Activated CD4-positive, alpha-beta T cell treated with anti-CD3 and anti-CD28 coated beads, Interleukin-2, amount 10 ng/mL, durations not matched to agents 7 days and 5 days (primary cell): Measurements from ENCODE around the gene RASA3. TPM values are rescaled to one million over a fixed set of nuclear protein-coding genes. Genes with fewer than 3 reads are reported as not detected.

Experiments used
- CTCF ChIA-PET: fragments of 350-600 bp; sonication (Branson Sonifier 250); formaldehyde crosslinking; loops from one replicate; lab custom pipeline; 2021; ENCODE audit warnings: antibody characterized with exemption; lab: Charles Lee
- POLR2A ChIA-PET: fragments of 350-600 bp; sonication (Branson Sonifier 250); formaldehyde crosslinking; loops from one replicate; lab custom pipeline; 2021; ENCODE audit warnings: antibody characterized with exemption; lab: Charles Lee
- DNase-seq: peaks from one replicate; pipeline ENCODE4 v3.0.0-alpha.2; 2020
- H3K27ac Mint-ChIP-seq: one replicate; pipeline ENCODE4 v1.8.0; 2021; ENCODE audit warnings: mild to moderate bottlenecking, moderate library complexity, mixed read lengths
- H3K27me3 Mint-ChIP-seq: one replicate; pipeline ENCODE4 v1.8.0; 2021; ENCODE audit warnings: mixed read lengths
- H3K36me3 Mint-ChIP-seq: one replicate; pipeline ENCODE4 v1.8.0; 2021; ENCODE audit warnings: low read depth, mixed read lengths
- H3K4me1 Mint-ChIP-seq: one replicate; pipeline ENCODE4 v1.8.0; 2021; ENCODE audit warnings: mixed read lengths
- H3K4me3 Mint-ChIP-seq: one replicate; pipeline ENCODE4 v1.8.0; 2021; ENCODE audit warnings: mild to moderate bottlenecking, moderate library complexity, mixed read lengths
- H3K9me3 Mint-ChIP-seq: one replicate; pipeline ENCODE4 v1.8.0; 2021; ENCODE audit warnings: mixed read lengths
- total RNA-seq, 2 experiments: library from RNA; stranded (reverse); gene quantifications; one replicate each; pipeline ENCODE4 v1.2.3, GENCODE V29; 2021

The RASA3 gene
- total RNA-seq, 2 experiments from 2014 or later = 114 to 115 TPM

DNA sequence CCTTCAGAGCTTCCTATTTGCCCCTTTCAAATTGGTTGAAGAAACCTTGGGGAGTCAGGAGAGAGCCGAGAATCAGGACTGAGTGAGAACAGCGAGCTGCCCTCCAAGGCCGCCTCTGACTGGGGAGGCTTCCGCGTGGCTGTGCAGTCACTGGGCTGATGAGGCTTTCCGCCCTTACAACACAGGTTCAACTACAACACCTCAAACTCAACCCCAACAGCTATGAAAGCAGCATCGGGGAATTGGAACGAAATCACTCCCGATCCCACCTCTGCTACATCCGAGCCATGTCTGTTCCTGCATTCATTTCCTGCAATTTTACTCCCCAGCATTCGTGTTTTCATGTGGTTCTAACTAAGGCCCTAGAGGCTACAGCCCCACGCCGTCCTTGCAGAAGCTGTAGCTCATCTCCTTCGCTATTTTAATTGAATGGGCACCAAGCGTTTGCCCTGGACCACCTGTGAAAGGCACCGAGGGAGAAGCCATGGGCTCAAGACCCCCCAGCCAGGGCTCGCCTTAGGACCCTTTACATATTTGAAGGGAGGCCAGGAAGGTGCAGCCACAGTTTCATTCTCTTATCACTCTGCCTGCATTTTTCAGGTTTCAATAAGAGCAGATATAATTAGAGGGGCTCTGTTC lies 12.3 kb upstream of the RASA3 start:
- H3K27me3 Mint-ChIP-seq = no peaks in the 10 kb centered on the region
- no peak for DNase-seq
- H3K4me3 Mint-ChIP-seq = no peak overlapping the region
- ChIA-PET POLR2A (no interaction called here), CTCF (interaction anchor here (1.1 to 1.8 kb wide), 4 partner anchors 14 to 26 kb away, joined by 4 to 5 read pairs (median 4); no protein-coding TSS in a partner anchor)
- peaks cover 48% of the 10 kb centered on the region for H3K4me1 Mint-ChIP-seq
- H3K27ac Mint-ChIP-seq = no peak overlapping the region
- no peaks in the 10 kb centered on the region for H3K9me3 Mint-ChIP-seq
- peaks cover 26% of the 10 kb centered on the region for H3K36me3 Mint-ChIP-seq

DNA sequence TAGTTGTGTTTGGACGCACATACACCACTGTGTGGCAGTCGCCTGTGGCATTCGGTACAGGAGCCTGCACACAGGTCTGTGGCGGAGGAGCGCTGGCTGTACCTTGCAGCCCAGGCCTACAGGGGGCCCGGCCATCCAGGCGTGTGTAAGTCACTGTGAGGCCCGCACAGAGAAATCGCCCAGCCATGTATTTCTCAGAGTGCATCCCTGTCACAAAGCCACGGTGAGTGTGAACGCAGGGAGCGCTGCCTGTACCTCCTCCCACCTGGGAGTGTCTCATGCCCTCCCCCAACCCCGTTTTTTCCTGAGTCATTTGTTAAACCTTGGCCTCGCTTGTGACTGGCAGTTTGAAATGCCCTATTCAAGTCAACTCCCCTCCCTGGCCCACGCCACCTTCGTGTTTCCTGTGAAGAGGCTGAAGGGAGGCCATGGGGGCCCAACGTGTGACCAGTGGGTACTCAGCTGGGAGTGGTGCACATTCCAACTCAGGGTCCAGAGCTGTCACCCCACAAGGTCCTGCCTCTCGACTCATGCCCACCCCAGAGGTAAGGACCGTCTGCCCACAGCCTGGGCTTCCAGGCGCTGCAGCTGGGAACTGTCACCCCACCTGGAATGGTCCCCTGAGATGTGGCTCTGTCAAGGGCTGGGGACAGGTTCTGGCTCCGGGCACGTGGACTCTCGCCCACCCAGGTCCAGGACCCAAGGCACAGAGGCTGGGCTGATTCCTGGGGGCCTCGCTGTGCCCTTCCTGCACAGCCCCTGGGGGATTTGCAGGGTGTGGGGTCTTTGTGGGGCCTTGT lies 11.6 kb upstream of the RASA3 start:
- no peak overlapping the region for H3K27ac Mint-ChIP-seq

DNA sequence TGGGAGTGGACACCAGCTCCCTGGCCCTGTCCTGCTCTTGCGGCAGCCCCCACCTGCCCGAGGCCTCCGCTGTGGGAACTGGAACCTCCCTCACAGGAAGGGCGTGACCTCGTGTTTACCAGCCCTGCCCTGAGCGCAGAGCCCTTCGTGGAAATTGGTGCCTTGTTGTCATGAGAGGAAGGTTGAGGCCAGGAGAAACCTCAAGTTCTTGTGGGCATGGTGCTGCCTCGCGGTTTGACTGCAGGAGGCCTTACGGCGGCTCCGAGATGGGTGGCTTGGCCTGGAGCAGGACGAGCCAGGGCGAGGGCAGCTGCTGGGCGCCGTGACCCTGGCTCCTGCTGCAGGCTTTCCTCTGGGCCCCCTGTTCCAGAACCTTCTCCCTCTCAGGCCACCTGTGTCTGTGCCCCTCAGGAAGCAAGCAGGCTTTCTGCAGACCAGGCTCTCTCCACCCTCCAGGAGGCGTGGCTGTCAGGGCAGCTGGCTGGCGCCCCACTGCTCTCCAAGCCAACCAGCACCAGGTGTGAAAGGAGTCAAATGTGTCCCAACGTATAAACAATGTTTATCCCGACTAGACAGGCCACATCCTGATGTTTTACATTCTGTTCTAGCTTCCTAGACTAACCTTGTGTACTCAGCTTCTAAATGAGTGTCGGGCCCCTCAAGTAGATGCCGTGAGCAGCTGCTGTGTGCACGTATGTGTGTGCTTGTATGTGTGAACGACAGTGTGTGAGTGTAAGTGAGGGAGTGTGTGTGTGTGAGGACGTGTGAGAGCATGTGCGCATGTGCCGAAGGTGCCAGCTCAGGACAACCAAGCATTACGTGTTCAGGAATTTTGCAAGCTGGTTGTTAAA lies 10.4 kb upstream of the RASA3 start:
- Mint-ChIP-seq H3K27me3 (no peaks in the 10 kb centered on the region), H3K4me3 (no peak overlapping the region), H3K27ac (no peak overlapping the region), H3K9me3 (no peaks in the 10 kb centered on the region), H3K4me1 (peaks cover 31% of the 10 kb centered on the region), H3K36me3 (peaks cover 16% of the 10 kb centered on the region)
- DNase-seq = peak; percentile 92
- CTCF ChIA-PET = interaction anchor here (1.1 kb wide), 1 partner anchor 20 kb away, joined by 4 read pairs; no protein-coding TSS in a partner anchor
- POLR2A ChIA-PET = no interaction called here

More for the DNA sequence above, 11.6 kb upstream of the RASA3 start:
- Mint-ChIP-seq H3K9me3 (no peaks in the 10 kb centered on the region), H3K27me3 (no peaks in the 10 kb centered on the region), H3K4me3 (no peak overlapping the region), H3K36me3 (peaks cover 22% of the 10 kb centered on the region), H3K4me1 (peaks cover 41% of the 10 kb centered on the region)
- ChIA-PET POLR2A (no interaction called here), CTCF (interaction anchor here (1.1 to 1.8 kb wide), 4 partner anchors 14 to 26 kb away, joined by 4 to 5 read pairs (median 4); no protein-coding TSS in a partner anchor)
- peak; percentile 43 for DNase-seq

DNA sequence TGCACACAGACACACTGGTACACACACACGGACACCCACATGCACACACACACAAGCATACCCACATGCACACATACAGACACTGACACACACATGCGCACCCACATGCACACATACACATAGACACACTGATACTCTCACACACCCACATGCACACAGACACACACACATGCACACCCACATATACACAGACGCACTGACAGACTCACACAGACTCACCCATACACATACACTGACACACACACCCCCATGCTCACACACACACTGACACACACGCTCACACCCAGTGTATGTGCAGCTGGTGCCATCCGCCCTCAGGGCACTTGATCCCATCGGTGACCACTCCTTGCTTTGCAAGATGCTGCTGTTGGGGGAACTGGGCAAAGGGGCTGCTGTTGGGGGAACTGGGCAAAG lies 9.7 kb upstream of the RASA3 start:
- peaks cover 18% of the 10 kb centered on the region for H3K36me3 Mint-ChIP-seq

DNA sequence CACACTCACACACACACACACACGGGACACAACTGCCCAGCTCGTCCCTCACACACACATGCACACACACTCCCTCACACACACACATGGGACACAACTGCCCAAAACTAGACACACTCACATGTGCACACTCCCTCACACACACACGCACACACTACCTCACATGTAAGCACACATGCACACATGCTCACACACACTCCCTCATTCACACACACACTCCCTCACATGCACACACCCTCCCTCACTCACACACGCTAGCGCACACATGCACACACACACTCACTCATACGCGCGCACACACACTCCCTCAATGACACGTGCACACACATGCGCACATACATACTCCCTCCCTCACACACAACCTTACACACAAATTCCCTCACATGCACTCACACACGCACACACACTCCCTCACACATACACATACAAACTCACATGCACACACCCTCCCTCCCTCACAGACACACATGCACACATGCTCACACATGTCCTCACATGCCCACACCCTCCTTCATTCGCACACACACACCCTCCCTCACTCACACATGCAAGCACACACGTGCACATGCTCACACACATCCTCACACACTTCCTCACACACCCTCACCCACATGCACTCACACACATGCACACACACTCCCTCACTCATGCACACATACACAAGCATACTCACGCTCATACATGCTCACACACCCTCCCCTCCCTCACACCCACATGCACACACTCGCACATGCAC lies 9.0 kb upstream of the RASA3 start:
- POLR2A ChIA-PET = interaction anchor here (1.4 kb wide), 1 partner anchor 11 kb away, joined by 6 read pairs; no protein-coding TSS in a partner anchor

More for the DNA sequence above, 9.7 kb upstream of the RASA3 start:
- ChIA-PET POLR2A (no interaction called here), CTCF (no interaction called here)
- Mint-ChIP-seq H3K9me3 (no peaks in the 10 kb centered on the region), H3K27ac (no peak overlapping the region), H3K4me3 (no peak overlapping the region), H3K27me3 (no peaks in the 10 kb centered on the region), H3K4me1 (peaks cover 35% of the 10 kb centered on the region)
- DNase-seq = no peak

DNA sequence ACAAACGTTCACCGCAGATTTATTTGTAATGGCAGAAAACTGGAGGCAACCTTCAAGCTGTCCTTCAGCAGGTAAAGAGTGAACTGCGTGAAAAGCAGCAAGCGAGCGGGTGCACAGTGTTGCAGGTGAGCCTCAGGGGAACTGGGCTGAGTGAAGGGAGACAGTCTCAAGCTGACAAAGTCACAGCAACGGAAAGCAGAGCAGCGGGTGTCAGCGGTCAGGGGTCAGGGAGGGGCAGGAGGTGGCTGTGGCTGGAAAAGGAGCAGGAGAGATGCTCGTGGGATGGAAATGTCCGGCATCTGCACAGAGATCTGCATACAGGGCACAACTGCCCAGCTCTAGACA lies 8.5 kb upstream of the RASA3 start:
- no peaks in the 10 kb centered on the region for H3K9me3 Mint-ChIP-seq
- H3K4me1 Mint-ChIP-seq = peaks cover 22% of the 10 kb centered on the region
- POLR2A ChIA-PET = interaction anchor here (1.4 kb wide), 1 partner anchor 10 kb away, joined by 6 read pairs; no protein-coding TSS in a partner anchor
- DNase-seq = peak; percentile 63
- peaks cover 8% of the 10 kb centered on the region for H3K36me3 Mint-ChIP-seq
- no peak overlapping the region for H3K27ac Mint-ChIP-seq
- H3K4me3 Mint-ChIP-seq = no peak overlapping the region
- H3K27me3 Mint-ChIP-seq = peaks cover 5% of the 10 kb centered on the region
- CTCF ChIA-PET = interaction anchor here (1.3 to 1.4 kb wide), 3 partner anchors 13 to 31 kb away, joined by 3 read pairs; no protein-coding TSS in a partner anchor

More for the DNA sequence above, 9.0 kb upstream of the RASA3 start:
- DNase-seq = no peak
- CTCF ChIA-PET = interaction anchor here (1.3 to 1.4 kb wide), 3 partner anchors 14 to 31 kb away, joined by 3 read pairs; no protein-coding TSS in a partner anchor
- Mint-ChIP-seq H3K36me3 (peaks cover 13% of the 10 kb centered on the region), H3K27me3 (peaks cover 3% of the 10 kb centered on the region), H3K4me1 (peaks cover 28% of the 10 kb centered on the region), H3K27ac (no peak overlapping the region), H3K9me3 (no peaks in the 10 kb centered on the region), H3K4me3 (no peak overlapping the region)

DNA sequence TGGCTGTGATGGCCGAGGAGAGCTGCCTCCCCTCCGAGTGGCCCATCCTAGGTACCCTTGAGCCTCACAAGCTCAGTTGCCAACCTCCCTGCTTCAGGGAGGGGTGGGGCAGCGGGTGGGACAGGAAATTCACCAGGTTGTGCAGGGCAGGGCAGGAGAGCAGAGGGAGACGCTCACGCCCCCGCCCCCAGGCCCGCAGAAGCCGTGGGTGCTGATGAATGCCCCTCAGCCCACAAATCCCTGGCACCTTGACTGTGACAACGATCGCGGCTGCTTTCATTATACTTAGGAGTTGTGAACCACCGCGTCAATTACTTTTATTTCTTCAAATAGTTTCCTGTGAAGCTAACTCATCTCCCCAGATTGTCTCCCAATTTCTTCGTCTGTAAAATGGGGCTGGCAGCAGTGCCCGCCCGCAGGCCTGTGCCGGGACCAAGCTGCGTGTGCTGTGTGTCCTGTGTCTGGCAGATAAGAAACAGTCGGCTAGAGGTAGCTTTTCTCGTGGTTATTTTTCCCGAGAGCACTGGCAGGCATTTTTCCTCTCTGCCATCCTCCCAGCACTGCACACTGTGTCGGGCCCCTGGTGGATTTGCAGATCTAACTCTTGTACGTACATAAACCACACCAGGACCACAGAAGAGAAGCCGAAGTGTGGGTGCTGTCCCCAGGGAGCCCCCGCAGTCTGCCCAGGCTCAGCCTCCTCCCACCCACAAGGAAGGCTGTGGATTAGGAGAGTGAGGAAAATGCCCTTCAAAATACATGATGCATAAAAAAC lies 7.9 kb upstream of the RASA3 start:
- H3K4me3 Mint-ChIP-seq = no peak overlapping the region
- H3K27ac Mint-ChIP-seq = no peak overlapping the region
- peaks cover 17% of the 10 kb centered on the region for H3K4me1 Mint-ChIP-seq
- peaks cover 5% of the 10 kb centered on the region for H3K27me3 Mint-ChIP-seq
- POLR2A ChIA-PET = interaction anchor here (1.4 kb wide), 1 partner anchor 9 kb away, joined by 6 read pairs; no protein-coding TSS in a partner anchor
- H3K9me3 Mint-ChIP-seq = no peaks in the 10 kb centered on the region
- peaks cover 5% of the 10 kb centered on the region for H3K36me3 Mint-ChIP-seq
- DNase-seq = peak; percentile 40
- CTCF ChIA-PET = interaction anchor here (1.0 to 1.4 kb wide), 4 partner anchors 13 to 30 kb away, joined by 3 read pairs; no protein-coding TSS in a partner anchor

DNA sequence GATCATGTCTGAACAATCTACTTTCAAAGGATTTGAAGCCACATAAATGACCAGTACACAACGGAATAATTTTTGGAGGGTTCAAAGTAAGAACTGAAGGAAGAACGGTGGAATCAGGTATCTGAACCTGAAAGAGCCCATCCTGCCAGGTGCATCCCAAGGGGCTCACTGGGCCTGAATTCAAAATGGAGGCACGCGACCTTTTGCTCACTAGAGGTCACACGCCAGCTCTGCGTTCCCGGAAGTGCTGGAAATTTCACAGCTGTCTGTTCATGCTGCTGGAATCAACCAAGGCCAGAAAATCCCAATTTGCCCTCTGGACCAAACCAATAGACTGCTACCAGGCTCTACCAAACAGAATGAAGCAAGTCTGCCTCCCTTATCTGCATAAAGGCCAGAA lies 4.2 kb upstream of the RASA3 start:
- no peaks in the 10 kb centered on the region for H3K9me3 Mint-ChIP-seq
- ChIA-PET CTCF (interaction anchor here (1.9 to 2.1 kb wide), 2 partner anchors 12 to 92 kb away, joined by 4 to 5 read pairs; no protein-coding TSS in a partner anchor), POLR2A (no interaction called here)
- H3K36me3 Mint-ChIP-seq = peaks cover 10% of the 10 kb centered on the region
- H3K27ac Mint-ChIP-seq = no peak overlapping the region
- no peak overlapping the region for H3K4me3 Mint-ChIP-seq
- H3K4me1 Mint-ChIP-seq = peaks cover 28% of the 10 kb centered on the region
- no peak for DNase-seq
- peaks cover 15% of the 10 kb centered on the region for H3K27me3 Mint-ChIP-seq

DNA sequence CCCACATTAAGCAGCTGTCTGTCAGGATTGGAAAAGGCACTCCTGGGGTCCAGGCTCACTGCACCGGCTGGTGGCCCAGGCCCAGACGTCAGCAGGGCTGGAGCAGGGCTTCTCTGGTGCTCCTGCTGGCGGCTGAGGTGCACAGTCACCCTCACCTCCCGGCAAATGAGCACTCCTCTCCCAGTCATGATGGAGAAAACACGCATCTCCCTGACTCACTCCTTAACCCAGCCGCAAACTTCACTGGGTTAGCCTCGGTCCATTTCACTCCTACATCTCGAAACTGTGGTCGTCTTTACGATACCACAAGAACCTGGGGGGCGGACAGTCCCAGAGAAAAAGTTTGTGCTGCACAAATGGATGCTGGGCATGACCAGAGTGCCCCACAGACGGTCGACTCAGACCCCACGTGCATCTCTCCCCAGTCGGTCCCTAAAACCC lies 3.3 kb upstream of the RASA3 start:
- H3K36me3 Mint-ChIP-seq = peaks cover 18% of the 10 kb centered on the region
- ChIA-PET POLR2A (interaction anchor here (0.6 kb wide), 1 partner anchor 70 kb away, joined by 6 read pairs; no protein-coding TSS in a partner anchor), CTCF (interaction anchor here (1.2 to 1.9 kb wide), 2 partner anchors 9 to 93 kb away, joined by 4 read pairs; no protein-coding TSS in a partner anchor)
- H3K4me3 Mint-ChIP-seq = no peak overlapping the region
- H3K4me1 Mint-ChIP-seq = peaks cover 33% of the 10 kb centered on the region
- no peak for DNase-seq
- H3K27ac Mint-ChIP-seq = no peak overlapping the region
- H3K9me3 Mint-ChIP-seq = no peaks in the 10 kb centered on the region
- peaks cover 15% of the 10 kb centered on the region for H3K27me3 Mint-ChIP-seq

DNA sequence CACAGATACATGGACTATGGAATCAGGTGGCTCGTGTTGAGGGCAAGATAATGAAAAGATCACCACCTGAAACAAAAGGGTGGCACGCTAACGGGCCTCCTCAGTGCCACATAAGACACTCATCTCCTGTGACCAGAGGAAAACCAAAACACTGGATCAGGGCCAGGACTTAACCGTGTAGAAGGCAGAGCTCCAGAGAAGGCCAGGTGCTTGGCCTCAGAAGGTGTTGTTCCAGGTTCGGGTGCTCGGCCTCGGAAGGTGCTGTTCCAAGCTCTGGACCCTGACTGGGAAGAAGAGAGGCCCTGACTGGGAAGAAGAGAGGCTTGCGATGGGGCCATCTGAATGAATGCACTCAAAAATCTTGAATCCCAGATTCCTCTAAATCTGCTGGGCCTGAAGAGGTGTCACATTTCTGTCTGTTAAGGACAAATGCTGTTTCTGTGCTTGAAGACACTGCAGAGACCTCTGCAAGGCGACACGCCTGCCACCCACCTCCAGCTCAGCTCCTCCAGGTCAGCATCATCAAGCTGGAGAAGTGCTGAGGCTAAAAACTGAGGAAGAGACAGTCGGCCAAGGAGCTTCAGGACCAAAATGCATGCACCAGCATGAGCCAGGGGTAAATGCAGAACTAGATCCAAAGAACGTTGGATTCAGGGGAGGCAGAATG lies 2.7 kb upstream of the RASA3 start:
- Mint-ChIP-seq H3K27ac (peak overlapping the region; percentile 68), H3K4me1 (peaks cover 34% of the 10 kb centered on the region), H3K27me3 (peaks cover 15% of the 10 kb centered on the region), H3K36me3 (peaks cover 23% of the 10 kb centered on the region), H3K4me3 (no peak overlapping the region), H3K9me3 (no peaks in the 10 kb centered on the region)
- ChIA-PET CTCF (interaction anchor here (1.2 to 1.9 kb wide), 2 partner anchors 8 to 94 kb away, joined by 4 read pairs; no protein-coding TSS in a partner anchor), POLR2A (interaction anchor here (0.6 kb wide), 1 partner anchor 71 kb away, joined by 6 read pairs; no protein-coding TSS in a partner anchor)
- no peak for DNase-seq
